Stomach smooth muscle (tissue), 2 donors: Measurements from ENCODE around the gene AJAP1.
A peak's percentile ranks its signal among the peaks of the same experiment; 100 is the strongest.

ENCODE experiments used
- H3K27ac ChIP-seq: one replicate; pipeline ENCODE4 v1.7.0; 2013; ENCODE audit warnings: mild to moderate bottlenecking, low read length, inconsistent platforms
- H3K27me3 ChIP-seq, 2 donors: one replicate each; pipeline ENCODE4 v1.7.0; 2013; ENCODE audit warnings: low read length in 2 of 2; ENCODE audit not compliant: insufficient read depth in 2 of 2, control insufficient read depth in 1 of 2
- H3K36me3 ChIP-seq, 2 donors: one replicate each; pipeline ENCODE4 v1.7.0; 2013; ENCODE audit warnings: low read length in 2 of 2; ENCODE audit not compliant: control insufficient read depth in 2 of 2, insufficient read depth in 2 of 2
- H3K4me1 ChIP-seq: one replicate; pipeline ENCODE4 v1.7.0; 2013; ENCODE audit warnings: low read length; ENCODE audit not compliant: control insufficient read depth, insufficient read depth
- H3K4me3 ChIP-seq, 2 donors: one replicate each; pipeline ENCODE4 v1.7.0; 2013; ENCODE audit warnings: low read length in 2 of 2
- H3K9ac ChIP-seq, 2 donors: one replicate each; pipeline ENCODE4 v1.7.0; 2013; ENCODE audit warnings: low read length in 2 of 2, mild to moderate bottlenecking in 1 of 2
- H3K9me3 ChIP-seq, 2 donors: one replicate each; pipeline ENCODE4 v1.7.0; 2013; ENCODE audit warnings: low read length in 2 of 2; ENCODE audit not compliant: control insufficient read depth in 2 of 2
- donor health status: healthy.
- donor health status: Pancreatic carcinoma.

Gene AJAP1

DNA sequence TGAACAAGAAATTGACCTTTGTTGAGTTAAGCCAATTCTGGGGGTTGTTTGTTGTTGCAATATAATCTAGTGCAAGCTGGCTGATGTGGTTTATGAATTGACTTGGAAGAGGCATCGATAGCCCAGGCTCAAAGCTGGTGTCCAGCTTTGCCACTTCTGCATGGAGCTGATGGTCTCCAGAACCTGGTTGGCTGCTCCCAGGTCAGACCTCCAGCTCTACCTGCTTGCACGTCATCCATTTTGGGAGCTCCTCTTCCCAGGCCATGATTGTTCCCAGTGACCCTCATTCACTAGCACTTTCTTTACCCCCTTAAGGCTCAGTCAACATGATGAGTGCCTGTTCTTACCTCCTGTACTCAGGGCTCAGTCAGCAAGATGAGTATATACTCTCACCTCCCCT lies 5.8 kb upstream of the AJAP1 start:
- Histone ChIP-seq H3K4me3 (no peak overlapping the region), H3K9ac (no peak overlapping the region), H3K4me1 (peaks cover 4% of the 10 kb centered on the region), H3K27me3 (peaks cover 23 to 26% of the 10 kb centered on the region in 2 donors), H3K9me3 (no peaks in the 10 kb centered on the region), H3K36me3 (no peaks in the 10 kb centered on the region), H3K27ac (no peak overlapping the region)

- H3K9me3 ChIP-seq: no peaks in the 10 kb centered on the region
- H3K4me1 ChIP-seq: peaks cover 15% of the 10 kb centered on the region
- no peak overlapping the region for H3K4me3 ChIP-seq
- H3K36me3 ChIP-seq: no peaks in the 10 kb centered on the region
- no peak overlapping the region for H3K27ac ChIP-seq
- no peak overlapping the region for H3K9ac ChIP-seq
- peaks cover 30 to 33% of the 10 kb centered on the region in 2 donors for H3K27me3 ChIP-seq
Measured at GRCh38 chr1:4650481-4650880, 3.9 kb upstream of the AJAP1 start.

DNA sequence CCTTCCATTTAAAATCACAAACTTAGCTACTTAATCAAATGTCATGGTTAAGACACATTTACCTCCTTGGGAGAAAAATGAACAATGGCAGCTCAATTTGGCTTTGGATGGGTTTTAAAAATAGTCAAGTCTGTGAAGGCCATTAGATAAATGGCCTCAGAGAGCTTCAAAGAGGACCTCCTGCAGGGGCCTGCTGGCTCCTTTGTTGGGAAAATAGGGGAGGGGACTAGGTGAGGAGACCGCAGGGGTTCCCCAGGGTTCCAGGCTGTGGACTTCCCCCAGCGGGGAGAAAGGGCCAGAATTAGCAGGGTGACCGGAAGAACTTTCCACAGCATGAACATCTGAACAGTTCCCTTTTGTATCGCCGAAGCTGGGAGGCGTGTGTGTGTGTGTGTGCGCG lies 3.4 kb upstream of the AJAP1 start:
- Histone ChIP-seq H3K9ac (no peak overlapping the region), H3K4me1 (peaks cover 15% of the 10 kb centered on the region), H3K9me3 (no peaks in the 10 kb centered on the region), H3K36me3 (no peaks in the 10 kb centered on the region), H3K27me3 (peaks cover 30 to 35% of the 10 kb centered on the region in 2 donors), H3K27ac (no peak overlapping the region), H3K4me3 (no peak overlapping the region)

- Histone ChIP-seq H3K9me3 (no peaks in the 10 kb centered on the region), H3K9ac (peak overlapping the region in 1 of 2 donors; percentile 13), H3K4me1 (peaks cover 15% of the 10 kb centered on the region), H3K27ac (no peak overlapping the region), H3K36me3 (no peaks in the 10 kb centered on the region), H3K4me3 (peak overlapping the region in 1 of 2 donors; percentile 57), H3K27me3 (peaks cover 42 to 48% of the 10 kb centered on the region in 2 donors)
Measured at GRCh38 chr1:4652631-4653327, 1.6 kb upstream of the AJAP1 start.

GRCh38 chr1:4653328-4653660 lies 1.1 kb upstream of the AJAP1 start:
- Histone ChIP-seq H3K36me3 (no peaks in the 10 kb centered on the region), H3K9me3 (no peaks in the 10 kb centered on the region), H3K27me3 (peaks cover 44 to 53% of the 10 kb centered on the region in 2 donors), H3K4me3 (no peak overlapping the region), H3K9ac (no peak overlapping the region), H3K4me1 (peaks cover 15% of the 10 kb centered on the region), H3K27ac (no peak overlapping the region)

- Histone ChIP-seq H3K36me3 (no peaks in the 10 kb centered on the region), H3K9me3 (no peaks in the 10 kb centered on the region), H3K9ac (no peak overlapping the region), H3K4me1 (peaks cover 15% of the 10 kb centered on the region), H3K27ac (no peak overlapping the region), H3K27me3 (peaks cover 47 to 54% of the 10 kb centered on the region in 2 donors), H3K4me3 (peak overlapping the region in 1 of 2 donors; percentile 47)
Measured at GRCh38 chr1:4654764-4655673, 610 bp downstream of the AJAP1 start.

DNA sequence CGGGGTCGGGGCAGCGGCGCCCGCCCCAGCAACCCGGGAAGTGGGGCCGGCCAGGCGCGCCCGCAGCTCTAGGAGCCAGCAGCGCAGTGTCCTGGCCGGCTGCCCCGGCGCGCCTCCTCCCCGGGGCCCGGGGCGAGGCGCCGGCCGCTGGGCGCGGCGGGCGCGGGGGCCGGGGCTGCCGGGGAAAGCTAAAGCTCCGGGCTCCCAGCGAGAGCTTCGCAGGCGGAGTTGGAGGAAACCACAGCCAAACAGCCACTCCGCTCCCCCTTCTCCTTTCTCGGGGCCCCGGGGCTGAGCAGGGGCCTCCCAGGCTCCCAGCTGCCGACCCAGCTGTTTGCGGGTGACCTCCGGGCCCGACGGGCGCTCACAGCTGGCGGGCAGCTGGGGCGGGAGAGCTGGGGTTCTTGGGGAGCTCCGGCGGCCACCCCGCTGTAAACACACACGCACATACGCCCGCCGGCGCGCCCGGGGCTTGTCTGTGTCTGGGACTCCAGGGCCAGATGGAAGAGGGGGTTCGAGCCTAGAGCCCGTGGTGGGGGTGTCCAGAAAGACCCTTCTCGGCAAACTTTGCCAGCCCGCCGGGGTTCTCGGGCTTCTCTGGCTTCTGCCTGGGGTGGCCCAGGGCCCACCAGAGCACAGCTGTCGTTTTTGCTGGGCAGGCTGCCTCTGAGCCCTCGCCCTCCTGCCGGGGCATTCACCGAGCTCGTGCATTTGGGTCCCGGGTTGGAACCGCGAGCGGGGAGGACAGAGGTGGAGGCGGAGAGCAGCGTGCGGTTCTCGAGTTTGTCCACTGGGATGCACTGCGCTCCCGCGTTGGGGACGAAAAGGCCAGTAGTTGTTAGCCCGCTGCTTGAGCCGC lies 1.5 kb downstream of the AJAP1 start:
- no peaks in the 10 kb centered on the region for H3K36me3 ChIP-seq

DNA sequence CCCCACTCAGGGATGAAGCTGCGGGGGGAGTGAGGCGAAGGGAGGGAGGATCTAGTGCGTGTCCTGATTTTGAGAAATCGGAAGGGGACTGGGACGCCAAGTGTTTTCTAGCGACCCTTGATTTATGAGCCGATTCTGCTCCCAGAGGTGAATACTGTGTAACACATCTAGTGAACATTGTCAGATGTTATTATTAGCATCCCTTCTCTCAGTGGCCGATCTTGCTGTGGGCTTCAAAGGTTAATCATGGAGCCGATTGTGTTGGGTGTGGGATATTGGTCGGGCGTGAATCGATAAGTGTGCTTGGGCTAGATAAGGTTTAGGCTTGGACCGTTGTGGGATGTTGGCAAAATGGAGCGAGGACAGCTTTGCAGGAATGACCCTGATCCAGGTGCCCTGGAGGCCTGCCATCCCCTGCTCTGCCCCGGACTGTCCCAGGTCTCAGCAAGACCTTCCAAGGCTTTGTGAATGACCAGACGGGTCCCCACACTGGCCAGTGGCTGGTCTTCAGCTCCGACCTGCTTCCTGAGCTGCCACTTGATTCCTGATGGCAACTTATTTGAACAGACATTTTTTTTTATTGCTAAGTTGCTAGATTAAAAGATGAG lies 2.2 kb downstream of the AJAP1 start:
- H3K9me3 ChIP-seq: no peaks in the 10 kb centered on the region
- H3K27me3 ChIP-seq: peaks cover 50 to 52% of the 10 kb centered on the region in 2 donors
- no peak overlapping the region for H3K9ac ChIP-seq
- H3K27ac ChIP-seq: no peak overlapping the region
- H3K36me3 ChIP-seq: no peaks in the 10 kb centered on the region
- H3K4me3 ChIP-seq: peak overlapping the region in 1 of 2 donors; percentile 22
- peaks cover 15% of the 10 kb centered on the region for H3K4me1 ChIP-seq

More for the DNA sequence above, 1.5 kb downstream of the AJAP1 start:
- peaks cover 15% of the 10 kb centered on the region for H3K4me1 ChIP-seq
- no peak overlapping the region for H3K27ac ChIP-seq
- H3K27me3 ChIP-seq: peaks cover 48% of the 10 kb centered on the region in 2 donors
- H3K4me3 ChIP-seq: peak overlapping the region in 1 of 2 donors; percentile 47
- no peaks in the 10 kb centered on the region for H3K9me3 ChIP-seq
- H3K9ac ChIP-seq: no peak overlapping the region

- peaks cover 48 to 50% of the 10 kb centered on the region in 2 donors for H3K27me3 ChIP-seq
- no peak overlapping the region for H3K27ac ChIP-seq
- no peaks in the 10 kb centered on the region for H3K9me3 ChIP-seq
- H3K4me3 ChIP-seq: no peak overlapping the region
- H3K4me1 ChIP-seq: peaks cover 15% of the 10 kb centered on the region
- no peak overlapping the region for H3K9ac ChIP-seq
- no peaks in the 10 kb centered on the region for H3K36me3 ChIP-seq
Measured at GRCh38 chr1:4657244-4657789, 2.9 kb downstream of the AJAP1 start.
